Measurements from ENCODE around the gene OPCML. TPM values are rescaled to one million over a fixed set of nuclear protein-coding genes. Genes with fewer than 3 reads are reported as not detected.
A peak's percentile ranks its signal among the peaks of the same experiment; 100 is the strongest.

The OPCML gene
- total RNA-seq, 1 experiment from 2014 or later = 0.94 TPM

GRCh38 chr11:133075351-133075750 lies 456.9 kb downstream of the OPCML start:
- H2BK12ac ChIP-seq (ENCODE audit: insufficient read length, low read depth, low read length) = no peak overlapping the region
- no peak overlapping the region for H2BK15ac ChIP-seq (ENCODE audit: low read depth, low read length)
- H2BK120ac ChIP-seq (ENCODE audit: low read depth, low read length, poor library complexity, severe bottlenecking) = no peak overlapping the region
- H4K5ac ChIP-seq (ENCODE audit: insufficient read length, low read depth, low read length) = no peak overlapping the region
- no peak overlapping the region for H2AK5ac ChIP-seq (ENCODE audit: insufficient read length, low read length)
- H3K27ac Mint-ChIP-seq = peak overlapping the region in 1 of 3 experiments; percentile 68; a peak in 2 of 7 replicates
- peaks cover 8% of the 10 kb centered on the region; the same call in 1 of the 2 replicates for H3K4me1 ChIP-seq (ENCODE audit: insufficient read depth, low read length)
- H2AFZ ChIP-seq (ENCODE audit: low read length) = no peak overlapping the region
- no peak overlapping the region for H3K4ac ChIP-seq (ENCODE audit: low read depth, low read length)
- H3K23ac ChIP-seq (ENCODE audit: insufficient read length, low read depth, low read length) = no peak overlapping the region
- no peak for DNase-seq
- no peak overlapping the region for H3K4me2 ChIP-seq (ENCODE audit: insufficient read depth, insufficient read length, low read length)
- H3K56ac ChIP-seq (ENCODE audit: insufficient read length, low read depth, low read length) = no peak overlapping the region
- no peak overlapping the region for H3K4me3 Mint-ChIP-seq
- H3K4me1 Mint-ChIP-seq = peaks cover 21 to 24% of the 10 kb centered on the region in 2 experiments
- no peak overlapping the region for H4K8ac ChIP-seq (replicated peaks; ENCODE audit: insufficient read length, low read depth, low read length)
- no peak overlapping the region for H3K27ac ChIP-seq (ENCODE audit: insufficient read length, low read depth, low read length)
- H3K27me3 ChIP-seq (ENCODE audit: insufficient read depth, low read length) = no peaks in the 10 kb centered on the region
- H3K18ac ChIP-seq (ENCODE audit: insufficient read length, low read depth, low read length) = no peak overlapping the region
- H4K20me1 ChIP-seq (ENCODE audit: control insufficient read depth, insufficient read depth, insufficient read length) = no peaks in the 10 kb centered on the region
- H2BK20ac ChIP-seq (ENCODE audit: low read depth, low read length, poor library complexity, severe bottlenecking) = no peak overlapping the region
- no peak overlapping the region for H3K14ac ChIP-seq (ENCODE audit: insufficient read depth, low read length)
- H3K36me3 Mint-ChIP-seq (ENCODE audit: insufficient read depth in 1 of 3, low read depth in 3 of 3) = no peaks in the 10 kb centered on the region
- peaks cover 18% of the 10 kb centered on the region for H3K27me3 Mint-ChIP-seq (ENCODE audit: low read depth)
- no peaks in the 10 kb centered on the region for H3K79me2 ChIP-seq (ENCODE audit: insufficient read depth, low read length)
- H3K9me3 ChIP-seq (ENCODE audit: control insufficient read depth, low read depth, low read length) = no peaks in the 10 kb centered on the region
- no peaks in the 10 kb centered on the region for H3K9me3 Mint-ChIP-seq
- H3K23me2 ChIP-seq (ENCODE audit: insufficient read length, low read depth, low read length, poor library complexity, severe bottlenecking) = no peaks in the 10 kb centered on the region
- H3T11ph ChIP-seq (ENCODE audit: low read length) = no peak overlapping the region
- no peak overlapping the region for H4K91ac ChIP-seq (ENCODE audit: insufficient read length, low read depth, low read length)
- H3K9ac ChIP-seq (ENCODE audit: extremely low read depth, insufficient read length, low read length) = no peak overlapping the region
- no CpG with 5 or more reads among the region's 8 CpGs for WGBS (ENCODE audit: extremely low coverage, insufficient read length, low lambda C conversion rate)
- no peak for TF ChIP-seq CTCF (conservative IDR thresholded peaks at IDR 0.05)
- H2BK5ac ChIP-seq (ENCODE audit: insufficient read length, low read length) = no peak overlapping the region
- H3K79me1 ChIP-seq (ENCODE audit: insufficient read depth, low read depth, low read length, poor library complexity, severe bottlenecking) = no peaks in the 10 kb centered on the region

Data from H9 (cell line).